Smooth muscle cell of the coronary artery (primary cell): ENCODE results near the gene EXO5. TPM values are rescaled to one million over a fixed set of nuclear protein-coding genes. Genes with fewer than 3 reads are reported as not detected.

ENCODE experiments used
- total RNA-seq: library from RNA; depleted of rRNA; stranded (reverse); fragments of >200 nt; gene quantifications from 2 replicates; pipeline ENCODE4 v1.2.3, GENCODE V29; 2014; ENCODE audit warnings: low replicate concordance

Gene EXO5
- 6.2 and 9.4 TPM in 2 replicates for total RNA-seq

GRCh38 chr1:40508375-40509341, at the start of gene EXO5:
EXO5 (plus strand) TSS chr1:40508767; CDS start chr1:40514545, 5,778 bp downstream.

GRCh38 chr1:40476924-40477677, 31.5 kb upstream of the EXO5 start, which contains the start of gene ZFP69:
ZFP69 (plus strand) TSS chr1:40477290; CDS start chr1:40479362, 2,072 bp downstream.

GRCh38 chr1:40531381-40532061, 23.0 kb downstream of the EXO5 start, which contains the start of gene ZNF684:
ZNF684 (plus strand) TSS chr1:40531637; CDS start chr1:40533167, 1,530 bp downstream.

Other genes with a start within 250 kb of the EXO5 start
- gene COL9A2, start 191.5 kb upstream of the EXO5 start, total RNA-seq, result 0.59 and 1.3 TPM in 2 replicates
- gene SMAP2, start 135.0 kb upstream of the EXO5 start, total RNA-seq, result 5.7 and 8.6 TPM in 2 replicates
- gene ZFP69B, start 58.3 kb upstream of the EXO5 start, total RNA-seq, result 1.1 and 7.2 TPM in 2 replicates
- gene ZFP69, start 31.5 kb upstream of the EXO5 start, total RNA-seq, result 1.4 and 2.7 TPM in 2 replicates
- gene ZNF684, start 22.9 kb downstream of the EXO5 start, total RNA-seq, result 2.9 and 3.6 TPM in 2 replicates
- 0.23 and 1.1 TPM in 2 replicates for gene RIMS3, start 156.9 kb downstream of the EXO5 start, total RNA-seq
- gene NFYC, start 182.9 kb downstream of the EXO5 start, total RNA-seq, result 19.1 and 45.6 TPM in 2 replicates